PFSK-1 (cell line): ENCODE data around the gene DUS1L.
A peak's percentile ranks its signal among the peaks of the same experiment; 100 is the strongest.

Experiments
- POLR2AphosphoS5 ChIP-seq: IDR thresholded peaks from 2 replicates; pipeline ENCODE4 v1.6.1; 2012; ENCODE audit warnings: low read depth, mild to moderate bottlenecking, control low read depth, low read length, moderate library complexity
- SIN3A ChIP-seq: IDR thresholded peaks from 2 replicates; pipeline ENCODE4 v1.6.1; 2012; ENCODE audit warnings: mild to moderate bottlenecking, low read length, moderate library complexity, borderline replicate concordance; ENCODE audit not compliant: insufficient read depth
- TAF1 ChIP-seq: IDR thresholded peaks from 2 replicates; pipeline ENCODE4 v1.6.1; 2012; ENCODE audit warnings: low read length, control low read depth, borderline replicate concordance; ENCODE audit not compliant: insufficient read depth

DNA sequence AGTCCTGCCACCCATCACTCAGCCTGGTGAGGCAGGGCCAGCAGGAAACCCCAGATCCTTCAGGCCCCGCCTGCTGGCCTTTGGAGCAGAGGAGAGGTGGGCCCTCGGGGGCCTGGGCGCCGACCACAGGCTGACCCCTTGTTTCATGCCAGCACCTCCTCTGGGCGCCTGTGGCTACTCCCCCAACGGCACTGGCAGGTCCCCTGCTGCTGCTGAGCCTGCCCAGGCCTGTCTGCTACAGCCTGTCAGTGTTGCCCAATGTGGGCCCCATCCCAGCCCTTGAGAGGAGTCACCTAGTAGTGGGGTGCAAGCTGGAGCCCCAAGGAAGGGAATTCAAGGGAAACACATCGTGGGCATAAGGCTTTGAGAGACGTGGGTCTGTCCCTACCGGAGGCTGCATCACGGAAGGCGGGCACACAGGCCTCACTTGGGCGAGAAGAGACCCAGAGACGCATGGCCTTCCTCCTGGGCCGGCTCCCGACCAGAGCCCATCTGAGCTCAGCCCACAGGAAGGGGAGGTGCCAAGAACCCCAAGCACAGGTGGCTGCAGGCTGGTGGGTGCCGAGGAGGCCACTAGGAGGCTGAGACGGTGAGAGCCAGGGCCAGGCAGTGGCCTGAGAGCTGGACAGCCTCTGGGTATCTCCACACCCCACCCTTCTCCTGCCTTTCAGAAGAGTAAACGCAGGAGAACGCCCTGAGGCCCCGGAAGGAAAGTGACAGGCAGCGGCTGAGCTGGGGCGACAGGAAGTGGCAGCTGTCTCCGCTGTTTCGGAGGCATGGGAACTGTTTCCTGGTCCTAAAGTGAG is 40.5 kb upstream of the DUS1L start:
- TF ChIP-seq POLR2AphosphoS5 (peak; percentile 58; the same call in 1 of the 2 replicates), TAF1 (no peak), SIN3A (no peak)
